Fibroblast of upper back skin (primary cell): Measurements from ENCODE around the gene NANOGP8.
"Not testable (repeated sequence)": the region's sequence is repeated elsewhere in the genome, so short reads cannot be mapped to it uniquely, and the experiment has no call there.

ENCODE experiments used
- DNase-seq: peaks from one replicate; pipeline ENCODE4 v3.0.0-alpha.2; 2013

NANOGP8 gene

DNA sequence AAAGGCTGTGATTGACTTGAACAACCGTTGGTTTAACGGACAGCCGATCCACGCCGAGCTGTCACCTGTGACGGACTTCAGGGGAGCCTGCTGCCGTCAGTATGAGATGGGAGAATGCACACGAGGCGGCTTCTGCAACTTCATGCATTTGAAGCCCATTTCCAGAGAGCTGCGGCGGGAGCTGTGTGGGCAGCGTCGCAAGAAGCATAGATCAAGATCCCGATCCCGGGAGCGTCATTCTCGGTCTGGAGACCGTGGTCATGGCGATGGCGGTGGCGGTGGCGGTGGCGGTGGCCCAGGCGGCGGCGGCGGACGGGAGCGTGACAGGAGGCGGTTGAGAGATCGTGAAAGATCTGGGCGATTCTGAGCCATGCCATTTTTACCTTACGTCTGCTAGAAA is 7.8 kb upstream of the NANOGP8 start:
- DNase-seq = no peak

DNA sequence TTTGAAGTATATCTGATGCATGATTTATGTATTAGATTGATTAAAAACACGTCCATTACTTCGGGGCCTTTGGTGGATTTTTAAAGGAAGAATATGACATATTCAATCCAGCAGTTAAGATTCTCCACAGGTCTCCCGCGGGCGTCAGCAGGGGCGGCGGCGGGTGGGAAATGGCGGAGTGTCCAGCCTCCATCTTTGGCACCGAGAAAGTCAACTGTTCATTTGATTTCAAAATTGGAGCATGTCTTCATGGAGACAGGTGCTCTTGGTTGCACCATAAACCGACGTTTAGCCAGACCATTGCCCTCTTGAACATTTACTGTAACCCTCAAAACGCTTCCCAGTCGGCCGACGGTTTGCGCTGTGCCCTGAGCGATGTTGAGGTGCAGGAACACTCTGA is 7.2 kb upstream of the NANOGP8 start:
- DNase-seq = no peak

DNA sequence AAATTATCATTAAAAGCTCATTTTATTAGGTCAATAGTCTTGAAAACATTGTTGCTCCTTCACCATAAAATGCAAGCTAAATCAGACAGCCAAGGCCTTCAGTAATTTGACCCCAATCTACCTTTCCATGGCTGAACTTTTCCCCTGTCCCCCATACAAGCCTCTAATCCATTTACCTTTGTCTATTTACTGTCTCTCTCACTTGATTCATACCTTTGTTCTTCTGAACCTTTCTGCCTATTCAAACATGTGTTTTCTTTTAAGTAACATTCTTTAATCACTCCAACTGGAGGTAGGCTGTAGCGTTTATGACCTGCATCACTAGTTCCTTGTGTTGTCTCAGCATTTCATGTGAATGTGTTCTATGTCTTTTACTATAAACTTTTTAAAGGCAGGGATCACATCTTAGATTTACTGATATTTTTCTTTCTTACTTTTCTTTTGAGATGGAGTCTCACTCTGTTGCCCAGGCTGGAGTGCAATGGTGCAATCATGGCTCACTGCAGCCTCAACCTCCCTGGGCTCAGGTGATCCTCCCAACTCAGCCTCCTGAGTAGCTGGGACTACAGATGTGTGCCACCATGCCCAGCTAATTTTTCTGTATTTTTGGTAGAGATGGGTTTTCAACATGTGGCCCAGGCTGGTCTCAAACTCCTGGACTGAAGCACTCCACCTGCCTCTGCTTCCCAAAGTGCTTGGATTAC is 5.2 kb upstream of the NANOGP8 start:
- no peak for DNase-seq

DNA sequence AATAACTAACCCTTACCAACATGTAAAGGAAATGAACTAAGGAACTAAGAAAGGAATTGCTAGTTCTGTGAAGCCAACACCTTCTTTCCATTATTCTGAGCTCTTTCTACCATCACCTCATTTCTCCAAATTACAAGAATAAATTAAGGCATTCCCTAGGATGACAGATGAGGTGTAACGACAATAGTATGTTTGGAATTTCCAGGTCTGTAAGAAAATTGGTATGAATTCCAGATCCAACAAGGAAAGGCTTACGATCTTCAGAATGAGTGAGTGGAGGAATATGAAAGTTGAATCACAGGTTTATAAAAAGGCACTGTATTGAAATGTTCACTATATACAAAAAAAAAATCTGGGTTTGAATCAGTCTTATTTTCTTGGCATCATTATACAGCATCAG is 4.5 kb upstream of the NANOGP8 start:
- peak; percentile 32 for DNase-seq

DNA sequence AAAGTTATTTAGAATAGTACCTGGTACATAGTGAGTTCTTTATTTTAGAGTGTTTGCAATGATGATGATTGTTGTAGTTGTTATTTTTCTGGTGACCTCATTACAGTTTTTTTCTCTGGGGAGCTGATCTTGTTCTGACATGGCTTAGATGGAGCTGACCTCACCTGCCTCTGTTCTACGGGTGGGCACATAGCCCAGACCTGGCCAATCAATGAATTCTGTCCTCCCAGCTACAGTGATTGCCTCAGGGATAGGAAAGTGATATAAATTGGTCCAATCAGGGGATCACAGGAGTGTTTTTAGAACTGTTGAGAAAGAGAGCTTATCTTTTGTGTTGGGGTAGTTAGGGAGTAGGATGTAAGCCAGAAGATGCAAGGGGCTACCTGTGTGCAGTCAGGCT is 3.2 kb upstream of the NANOGP8 start:
- no peak for DNase-seq

DNA sequence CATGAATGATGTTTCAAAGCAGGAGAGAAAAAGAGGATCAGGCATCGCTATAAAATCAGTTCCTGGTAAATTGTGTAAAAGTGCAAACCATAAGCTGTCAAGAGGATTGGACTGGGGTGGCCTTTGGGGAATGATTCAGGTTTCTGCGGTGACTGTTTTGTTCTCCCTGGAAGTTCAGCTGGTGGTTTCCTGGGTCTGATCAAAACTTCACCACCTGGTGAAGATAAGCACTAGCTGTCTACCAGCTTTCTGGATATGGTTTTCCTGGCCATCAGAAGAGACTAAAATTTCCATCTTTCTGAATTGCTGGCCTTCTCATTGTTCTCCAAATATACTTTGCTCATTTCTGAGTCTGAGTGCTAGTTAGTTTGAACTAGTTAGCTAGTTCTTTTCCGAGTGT is 2.7 kb upstream of the NANOGP8 start:
- DNase-seq = no peak

DNA sequence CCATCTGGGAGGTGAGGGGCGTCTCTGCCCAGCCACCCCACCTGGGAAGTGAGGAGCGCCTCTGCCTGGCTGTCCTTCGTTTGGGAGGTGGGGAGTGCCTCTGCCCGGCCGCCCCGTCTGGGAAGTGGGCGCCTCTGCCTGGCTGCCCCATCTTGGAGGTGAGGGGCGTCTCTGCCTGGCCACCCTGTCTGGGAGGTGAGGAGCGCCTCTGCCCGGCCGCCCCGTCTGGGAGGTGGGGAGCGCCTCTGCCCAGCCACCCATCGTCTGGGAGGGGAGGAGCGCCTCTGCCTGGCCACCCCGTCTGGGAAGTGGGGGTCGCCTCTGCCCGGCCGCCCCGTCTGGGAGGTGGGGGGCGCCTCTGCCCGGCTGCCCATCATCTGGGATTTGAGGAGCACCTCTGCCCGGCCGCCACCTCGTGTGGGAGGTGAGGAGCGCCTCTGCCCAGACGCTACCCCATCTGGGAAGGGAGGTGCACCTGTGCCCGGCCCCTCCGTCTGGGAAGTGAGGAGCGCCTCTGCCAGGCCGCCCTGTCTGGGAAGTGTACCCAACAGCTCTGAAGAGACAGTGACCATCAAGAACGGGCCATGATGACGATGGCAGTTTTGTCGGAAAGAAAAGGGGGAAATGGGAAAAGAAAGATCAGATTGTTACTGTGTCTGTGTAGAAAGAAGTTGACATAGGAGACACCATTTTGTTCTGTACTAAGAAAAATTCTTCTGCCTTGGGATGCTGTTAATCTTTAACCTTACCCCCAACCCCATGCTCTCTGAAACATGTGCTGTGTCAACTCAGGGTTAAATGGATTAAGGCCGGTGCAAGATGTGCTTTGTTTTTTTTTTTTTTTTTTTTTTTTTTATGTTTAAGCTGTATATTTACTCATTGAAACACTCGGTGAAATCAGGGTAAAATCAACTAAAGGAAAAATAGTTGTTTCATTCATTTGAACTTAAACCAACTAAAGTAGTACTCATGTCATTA is 2.4 kb downstream of the NANOGP8 start:
- DNase-seq = not testable (repeated sequence)

DNA sequence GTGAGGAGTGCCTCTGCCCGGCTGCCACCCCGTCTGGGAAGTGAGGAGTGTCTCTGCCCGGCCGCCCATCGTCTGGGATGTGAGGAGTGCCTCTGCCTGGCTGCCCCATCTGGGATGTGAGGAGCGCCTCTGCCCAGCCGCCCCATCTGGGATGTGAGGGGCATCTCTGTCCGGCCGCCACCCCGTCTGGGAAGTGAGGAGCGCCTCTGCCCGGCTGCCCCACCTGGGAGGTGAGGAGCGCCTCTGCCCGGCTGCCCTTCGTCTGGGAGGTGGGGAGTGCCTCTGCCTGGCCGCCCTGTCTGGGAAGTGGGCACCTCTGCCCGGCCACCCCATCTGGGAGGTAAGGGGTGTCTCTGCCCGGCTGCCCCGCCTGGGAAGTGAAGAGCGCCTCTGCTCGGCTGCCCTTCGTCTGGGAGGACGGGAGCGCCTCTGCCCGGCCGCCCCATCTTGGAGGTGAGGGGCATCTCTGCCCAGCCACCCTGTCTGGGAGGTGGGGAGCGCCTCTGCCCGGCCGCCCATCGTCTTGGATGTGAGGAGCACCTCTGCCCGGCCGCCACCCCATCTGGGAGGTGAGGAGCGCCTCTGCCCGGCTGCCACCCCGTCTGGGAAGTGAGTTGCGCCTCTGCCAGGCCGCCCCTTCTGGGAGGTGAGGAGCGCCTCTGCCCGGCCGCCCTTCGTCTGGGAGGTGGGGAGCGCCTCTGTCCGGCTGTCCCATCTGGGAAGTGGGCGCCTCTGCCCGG is 3.3 kb downstream of the NANOGP8 start:
- DNase-seq = not testable (repeated sequence)

DNA sequence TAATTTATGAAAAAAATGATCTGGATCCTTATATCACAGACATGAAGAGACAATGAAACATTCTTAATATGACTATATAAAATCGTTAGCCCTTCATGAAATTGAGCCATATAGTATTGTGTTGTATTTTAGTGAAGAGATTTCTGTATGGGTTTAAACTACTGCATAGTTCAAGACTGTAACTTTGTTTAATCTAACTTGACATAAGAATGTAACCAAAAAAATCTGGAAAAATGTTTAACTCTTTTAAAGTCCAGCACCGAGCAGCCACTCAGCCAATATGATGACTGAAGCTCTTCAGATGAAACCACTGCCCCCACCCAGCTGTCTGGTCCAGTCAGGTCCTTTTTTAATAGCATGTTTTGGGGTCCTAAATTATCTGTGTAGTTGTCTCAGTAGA is 4.9 kb downstream of the NANOGP8 start:
- DNase-seq = no peak

DNA sequence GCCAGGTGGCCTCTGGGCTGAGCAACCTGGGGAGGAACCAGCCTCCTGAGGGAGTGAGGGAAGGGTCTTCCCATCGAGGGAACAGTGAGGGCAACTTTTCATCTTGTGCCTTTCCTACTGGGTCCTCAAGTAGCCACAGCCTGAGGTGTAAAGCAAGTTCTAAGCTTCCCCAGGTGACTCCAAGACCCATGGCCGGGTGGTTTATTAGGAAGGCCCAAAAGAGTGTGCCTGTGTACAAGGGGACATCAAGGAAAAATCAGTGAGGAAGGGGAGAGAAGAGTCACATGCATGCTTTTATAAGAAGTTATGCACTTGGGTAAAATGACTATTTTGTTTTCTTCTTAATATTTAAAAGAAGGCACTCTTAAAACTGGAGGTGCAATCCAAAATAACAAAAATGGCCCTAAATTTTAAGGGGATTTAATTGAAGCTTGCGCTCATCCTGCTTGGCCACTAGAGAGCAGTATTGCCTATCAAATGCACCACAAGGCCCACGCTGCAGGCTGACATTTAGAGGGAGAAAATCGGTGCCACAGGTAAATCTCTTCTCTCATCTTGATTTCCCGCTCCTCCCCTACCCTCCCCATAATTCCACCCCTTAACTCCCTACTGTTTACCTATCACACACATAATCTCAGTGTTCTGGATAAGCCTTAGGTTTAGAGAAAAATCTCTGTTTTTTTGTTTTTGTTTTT is 6.7 kb downstream of the NANOGP8 start:
- DNase-seq = peak; percentile 58

DNA sequence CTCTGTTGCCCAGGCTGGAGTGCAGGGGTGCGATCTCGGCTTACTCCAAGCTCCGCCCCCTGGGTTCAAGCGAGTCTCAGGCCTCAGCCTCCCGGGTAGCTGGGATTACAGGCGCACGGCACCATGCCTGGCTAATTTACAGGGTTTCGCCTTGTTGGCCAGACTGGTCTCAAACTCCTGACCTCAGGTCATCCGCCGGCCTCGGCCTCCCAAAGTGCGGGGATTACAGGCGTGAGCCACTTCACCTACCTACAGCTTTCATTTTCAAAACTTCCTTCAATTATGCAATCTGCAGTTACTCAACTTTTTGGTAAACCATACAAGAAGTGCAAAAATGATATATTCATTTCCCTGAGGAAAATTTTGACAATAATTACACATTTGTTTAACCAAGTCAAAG is 14.0 kb downstream of the NANOGP8 start:
- no peak for DNase-seq

DNA sequence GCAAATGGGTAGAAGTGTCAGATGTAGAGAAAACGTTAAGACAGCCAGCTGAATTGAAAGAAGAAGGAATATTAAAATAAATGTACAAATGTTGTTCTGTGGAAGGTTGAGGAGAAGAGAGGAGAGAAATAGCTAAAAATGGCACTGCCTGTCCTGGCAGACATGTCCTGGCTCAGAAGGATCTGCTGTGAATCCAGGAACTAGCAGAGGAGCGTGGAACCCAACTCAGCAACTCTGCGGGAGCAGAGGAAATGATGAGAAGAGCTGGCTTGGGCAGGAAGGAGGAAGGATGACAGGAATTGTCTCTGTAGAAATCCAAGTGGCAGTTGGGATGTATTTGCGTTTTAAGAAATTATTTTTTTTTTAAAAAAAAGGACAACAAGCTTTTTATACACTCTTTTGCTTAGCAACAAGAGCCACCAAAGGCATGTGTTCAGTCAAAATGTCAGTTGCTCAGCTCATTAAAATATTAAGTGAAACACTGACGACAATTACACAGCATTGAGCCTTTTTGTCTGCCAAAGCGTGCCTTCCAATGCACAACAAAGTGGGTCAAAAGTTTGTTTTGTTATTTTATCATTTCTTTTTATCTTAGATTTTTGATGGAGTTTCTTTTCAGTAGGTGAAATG is 16.1 kb downstream of the NANOGP8 start:
- no peak for DNase-seq

DNA sequence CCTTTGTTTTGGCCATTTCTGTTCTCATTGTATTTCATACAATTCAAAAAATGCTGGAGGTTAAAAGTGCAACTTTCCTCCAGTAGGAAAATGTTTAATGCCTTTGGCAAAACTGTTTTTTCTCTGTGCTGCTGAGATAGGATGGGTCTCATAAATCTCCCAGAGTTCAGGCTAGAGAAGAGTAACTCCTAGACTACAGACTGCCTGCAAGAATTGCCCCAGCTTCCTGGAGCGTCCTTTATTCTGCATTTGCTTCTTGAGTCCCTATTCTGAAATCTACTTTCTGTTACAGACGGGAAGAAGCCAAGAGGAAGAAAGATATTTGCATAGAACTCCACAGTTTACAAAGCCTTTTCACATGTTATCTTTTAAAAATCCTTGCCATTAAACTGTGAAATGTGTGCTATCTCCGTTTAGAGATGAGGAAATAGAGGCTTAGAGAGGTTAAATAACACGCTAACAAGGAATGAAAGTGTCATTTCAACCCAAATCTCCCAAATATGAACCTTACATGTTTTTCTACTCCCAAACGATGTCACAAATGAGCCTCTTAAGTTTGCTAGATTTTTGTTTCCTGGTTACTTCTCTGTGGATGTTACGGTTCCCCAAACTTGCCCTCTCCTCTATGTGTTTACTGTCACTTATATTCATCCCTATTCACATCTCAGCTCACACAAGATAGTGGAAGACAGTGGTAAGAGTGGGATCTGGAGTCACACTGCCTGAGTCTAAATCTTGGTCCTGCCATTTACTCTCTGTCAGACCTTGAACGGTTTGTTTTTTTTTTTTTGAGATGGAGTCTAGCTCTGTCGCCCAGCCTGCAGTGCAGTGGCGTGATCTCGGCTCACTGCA is 17.4 kb downstream of the NANOGP8 start:
- no peak for DNase-seq

DNA sequence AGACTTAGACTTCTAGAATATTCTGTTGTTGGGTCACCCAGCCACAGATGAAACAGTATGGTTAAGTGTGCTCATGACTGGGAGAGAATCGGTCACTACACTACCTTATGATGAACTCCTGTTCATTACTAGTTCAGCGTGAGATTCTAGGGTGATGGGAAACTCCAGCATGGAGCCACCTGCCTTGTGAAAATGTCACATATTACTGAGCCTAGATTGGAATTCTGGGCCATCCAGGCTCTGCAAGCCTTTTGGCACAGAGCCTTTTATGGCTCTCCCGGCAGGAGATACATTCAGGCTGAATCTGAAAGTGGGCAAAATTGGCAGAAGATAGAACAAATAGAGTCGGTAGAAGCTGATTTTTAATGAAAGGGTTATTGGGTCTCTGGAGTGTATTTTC is 19.0 kb downstream of the NANOGP8 start:
- no peak for DNase-seq

DNA sequence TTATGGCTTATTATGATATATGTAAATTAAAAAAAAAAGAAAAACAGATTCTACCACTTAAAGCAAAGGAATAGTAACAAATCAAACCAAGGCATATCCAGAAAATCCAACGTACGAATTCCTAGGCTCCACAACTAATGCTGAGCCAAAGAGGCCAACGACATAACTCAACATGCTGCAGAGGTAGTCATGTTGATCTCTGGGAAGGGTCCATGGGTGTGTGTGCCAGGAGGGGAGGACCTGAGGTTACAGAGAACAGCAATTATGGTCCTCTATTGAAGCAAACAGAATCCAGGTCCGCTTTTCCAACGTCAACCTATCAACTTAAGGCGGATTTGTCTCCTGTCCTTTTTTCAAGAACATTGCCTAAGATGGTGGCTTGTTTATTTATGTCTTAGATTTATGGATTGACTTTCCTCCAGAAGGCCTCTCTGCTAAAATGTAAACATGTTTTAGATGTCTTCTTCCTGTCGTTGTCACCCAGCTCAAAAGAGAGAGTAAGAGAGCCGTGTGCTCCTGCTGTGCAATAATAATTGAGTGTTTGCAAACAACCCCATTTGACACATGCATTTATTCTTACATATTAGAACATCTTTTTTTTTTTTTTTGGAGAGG is 20.4 kb downstream of the NANOGP8 start:
- DNase-seq = no peak

DNA sequence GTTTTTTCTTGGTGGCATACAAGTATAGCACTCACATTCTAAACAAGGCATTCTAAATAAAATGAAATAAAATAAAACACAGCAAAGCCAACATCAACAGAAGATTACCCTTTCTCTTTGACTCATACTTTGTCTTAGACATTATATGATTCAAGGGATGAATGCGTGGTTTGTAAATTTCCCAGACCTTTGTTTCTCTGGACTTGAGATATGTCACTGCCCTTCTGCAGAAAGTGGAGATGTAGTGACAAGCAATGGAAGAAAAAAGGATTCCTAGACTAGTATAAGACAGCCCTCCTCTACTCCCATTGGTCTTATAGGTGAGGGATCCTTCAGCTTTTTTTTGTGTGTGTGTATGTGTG is 22.4 kb downstream of the NANOGP8 start:
- DNase-seq = no peak

DNA sequence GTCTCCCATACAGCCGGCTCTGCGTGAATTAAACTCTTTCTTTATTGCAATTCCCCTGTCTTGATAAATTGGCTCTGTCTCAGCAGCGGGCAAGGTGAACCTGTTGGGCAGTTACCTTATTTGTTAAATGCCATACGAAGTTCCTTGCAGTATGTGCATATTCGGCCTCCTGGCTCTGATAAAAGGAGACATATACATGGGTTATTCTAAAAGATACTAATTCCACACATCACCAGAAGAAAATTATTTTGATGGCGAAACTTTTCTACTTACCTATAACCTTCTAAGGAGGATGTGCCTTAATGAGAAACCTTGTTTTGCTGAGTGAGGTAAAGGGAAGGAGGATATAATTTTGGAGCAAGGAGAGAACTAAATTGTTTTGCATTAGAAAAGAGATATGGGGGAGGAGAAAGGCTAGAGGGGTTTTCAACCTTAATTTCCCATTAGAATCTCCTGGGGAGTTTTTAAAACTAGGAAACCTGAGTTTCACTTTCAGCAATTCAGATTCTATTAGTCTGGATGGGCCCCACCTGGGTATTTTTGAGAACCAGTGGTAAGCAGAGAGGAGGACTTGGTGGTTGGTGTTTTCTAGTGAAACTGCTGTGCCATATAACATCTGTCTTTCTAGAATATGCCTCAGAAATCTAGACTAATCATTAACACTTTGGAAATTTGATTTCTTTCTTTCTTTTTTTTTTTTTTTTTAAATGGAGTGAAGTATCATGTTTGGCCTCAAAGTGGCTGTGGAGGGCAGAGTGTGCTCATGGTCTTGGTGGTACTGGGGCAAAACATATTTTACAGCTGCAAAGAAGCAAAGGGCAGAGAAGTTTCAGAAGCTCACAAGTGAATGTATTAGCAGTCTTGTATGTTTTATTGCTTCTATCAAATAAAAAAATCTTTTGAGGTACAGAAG is 23.0 kb downstream of the NANOGP8 start:
- no peak for DNase-seq

DNA sequence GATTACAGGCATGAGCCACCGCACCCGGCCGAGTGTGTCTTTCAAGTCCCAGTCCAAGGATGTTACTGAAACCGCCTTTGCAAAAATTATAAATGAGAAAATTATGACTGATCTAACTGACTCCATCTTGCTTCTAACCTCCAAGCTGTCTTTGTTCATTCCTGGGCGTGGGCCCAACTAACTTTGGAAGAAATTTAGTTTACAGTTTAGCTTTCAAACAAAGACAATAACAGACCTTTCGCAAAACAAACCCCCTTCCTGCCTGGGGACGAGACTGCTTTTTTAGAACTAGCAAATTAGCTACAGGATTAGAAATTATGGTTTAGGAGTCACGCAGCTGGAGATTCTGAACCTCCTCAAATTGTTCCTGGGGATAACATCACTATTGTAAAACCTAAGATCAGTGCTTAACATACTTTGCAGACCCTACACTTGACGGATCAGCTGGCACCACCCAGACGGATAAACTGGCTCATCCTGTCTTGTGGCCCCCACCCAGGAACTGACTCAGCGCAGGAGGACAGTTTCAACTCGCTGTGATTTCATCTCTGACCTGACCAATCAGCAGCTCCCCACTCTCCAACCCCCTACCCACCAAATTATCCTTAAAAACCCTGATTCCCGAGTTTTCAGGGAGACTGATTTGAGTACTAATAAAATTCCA is 23.8 kb downstream of the NANOGP8 start:
- no peak for DNase-seq

DNA sequence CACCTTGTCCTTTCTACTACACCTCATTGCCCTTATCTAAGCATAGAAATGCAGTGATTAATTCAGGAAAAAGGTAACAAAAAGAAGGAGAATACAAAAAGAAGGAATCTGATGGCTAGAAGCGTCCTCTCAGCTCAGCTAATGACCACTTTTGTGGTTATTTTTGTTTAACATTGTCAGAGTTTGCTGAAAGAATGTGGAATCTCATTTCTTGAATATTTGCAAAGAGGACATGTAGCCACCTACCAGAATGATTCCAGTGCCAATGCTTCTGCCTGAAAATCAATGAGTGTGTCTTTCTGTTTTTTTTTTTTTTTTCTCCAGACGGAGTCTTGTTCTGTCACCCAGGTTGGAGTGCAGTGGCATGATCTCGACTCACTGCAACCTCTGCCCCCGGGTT is 24.5 kb downstream of the NANOGP8 start:
- DNase-seq = peak; percentile 26
